Breast epithelium (tissue), 3 donors: ENCODE results near the gene RHEX.

Source experiments
- CTCF ChIP-seq, 3 donors: fragments of 450-650 bp; IDR thresholded peaks; one replicate each; pipeline ENCODE4 v1.5.1; 2016 to 2017; ENCODE audit warnings: antibody characterized with exemption in 3 of 3, mild to moderate bottlenecking in 3 of 3, moderate library complexity in 3 of 3
- POLR2A ChIP-seq: fragments of 450-650 bp; IDR thresholded peaks from one replicate; pipeline ENCODE4 v1.6.1; 2016; ENCODE audit warnings: antibody characterized with exemption, mild to moderate bottlenecking, moderate library complexity

- TF ChIP-seq CTCF (IDR thresholded peaks at IDR 0.05) = no peak
- no peak for TF ChIP-seq POLR2A
Measured at GRCh38 chr1:206127336-206127735, 74.4 kb downstream of the RHEX start.
